Activated naive CD8-positive, alpha-beta T cell treated with anti-CD3 and anti-CD28 coated beads, Interleukin-2, amount 50 U/mL, for 24 hours (primary cell): ENCODE results near the gene ANXA2.
A peak's percentile ranks its signal among the peaks of the same experiment; 100 is the strongest.
"Not testable (repeated sequence)": the region's sequence is repeated elsewhere in the genome, so short reads cannot be mapped to it uniquely, and the experiment has no call there.

Experiments used
- ATAC-seq: fragments of 150-1000 bp; cut with Tn5 transposase; one replicate; pipeline ENCODE4 v1.10.0; 2021
- DNase-seq: peaks from one replicate; pipeline ENCODE4 v3.0.0; 2021
- H3K27ac Mint-ChIP-seq: one replicate; pipeline ENCODE4 v1.8.0; 2021; ENCODE audit warnings: mild to moderate bottlenecking, mixed read lengths
- H3K27me3 Mint-ChIP-seq: one replicate; pipeline ENCODE4 v1.8.0; 2021; ENCODE audit warnings: mixed read lengths
- H3K36me3 Mint-ChIP-seq: one replicate; pipeline ENCODE4 v1.8.0; 2021; ENCODE audit warnings: low read depth, mixed read lengths
- H3K4me1 Mint-ChIP-seq: one replicate; pipeline ENCODE4 v1.8.0; 2021; ENCODE audit warnings: mixed read lengths
- H3K4me3 Mint-ChIP-seq: one replicate; pipeline ENCODE4 v1.8.0; 2021; ENCODE audit warnings: mild to moderate bottlenecking, moderate library complexity, mixed read lengths
- H3K9me3 Mint-ChIP-seq: one replicate; pipeline ENCODE4 v1.8.0; 2021; ENCODE audit warnings: mixed read lengths

The ANXA2 gene

DNA sequence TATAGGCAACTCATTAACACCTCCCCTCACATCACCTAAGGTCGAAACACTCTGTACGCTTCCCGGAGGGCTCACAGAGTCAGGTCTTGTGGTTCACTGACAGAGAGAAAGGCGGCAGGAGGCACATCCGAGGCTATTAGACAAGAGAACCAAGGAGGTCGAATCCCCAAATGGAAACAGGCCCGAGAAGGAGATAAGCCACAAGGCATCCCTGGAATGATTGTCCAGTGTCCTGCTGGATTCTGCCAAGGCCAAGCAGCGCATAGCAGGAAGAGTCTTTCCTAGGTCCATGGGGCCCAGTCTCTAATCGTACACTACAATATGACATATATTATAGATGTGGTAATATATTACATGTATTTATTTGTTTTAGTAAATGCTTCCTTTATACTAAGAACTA, 58.5 kb downstream of the ANXA2 start:
- Mint-ChIP-seq H3K27ac (no peak overlapping the region), H3K4me3 (no peak overlapping the region), H3K4me1 (no peaks in the 10 kb centered on the region), H3K36me3 (no peaks in the 10 kb centered on the region), H3K9me3 (no peaks in the 10 kb centered on the region), H3K27me3 (peaks cover 3% of the 10 kb centered on the region)
- ATAC-seq (no peak), DNase-seq (no peak)

DNA sequence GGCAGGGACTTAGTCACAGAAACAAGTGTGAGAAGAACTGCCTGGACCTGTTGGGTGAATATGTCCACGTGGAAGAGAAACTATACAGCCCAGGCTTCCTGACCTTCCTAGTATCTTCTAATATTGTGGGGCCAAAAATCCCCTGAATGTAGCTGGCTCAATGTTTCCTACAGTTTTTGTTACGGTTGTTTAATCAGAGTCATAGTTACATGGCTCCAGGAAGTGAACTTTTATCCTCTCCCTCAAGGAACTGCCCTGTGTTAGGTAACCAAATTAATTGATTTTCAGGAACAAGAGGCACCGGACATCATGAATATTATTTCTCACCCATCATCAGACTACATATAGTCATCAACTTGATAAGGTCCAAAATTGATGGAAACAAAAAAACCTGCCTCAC, 59.0 kb downstream of the ANXA2 start:
- no peaks in the 10 kb centered on the region for H3K9me3 Mint-ChIP-seq
- no peak overlapping the region for H3K27ac Mint-ChIP-seq
- H3K4me3 Mint-ChIP-seq, result no peak overlapping the region
- DNase-seq (no peak), ATAC-seq (no peak)
- H3K27me3 Mint-ChIP-seq, result peaks cover 3% of the 10 kb centered on the region
- H3K4me1 Mint-ChIP-seq, result no peaks in the 10 kb centered on the region
- H3K36me3 Mint-ChIP-seq, result no peaks in the 10 kb centered on the region

DNA sequence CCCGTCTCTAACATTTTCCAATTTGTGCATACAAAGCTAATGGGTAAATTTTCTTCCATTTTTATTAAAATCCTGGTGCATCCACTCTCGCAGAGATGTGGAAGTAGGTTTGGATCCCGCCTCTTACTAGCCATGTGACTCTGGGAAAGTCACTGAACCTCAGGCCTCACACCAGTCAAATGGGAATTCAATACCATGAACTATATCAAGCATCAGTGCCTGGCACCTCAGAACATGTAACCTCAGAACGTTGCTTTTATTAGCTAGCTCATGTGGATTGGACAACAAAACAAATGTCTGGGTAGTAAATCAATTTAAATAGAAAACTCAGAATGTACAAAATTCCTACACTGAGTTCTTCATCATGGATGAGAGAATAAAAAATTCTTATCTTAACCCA, 60.7 kb downstream of the ANXA2 start:
- peaks cover 13% of the 10 kb centered on the region for H3K27me3 Mint-ChIP-seq
- H3K4me3 Mint-ChIP-seq, result no peak overlapping the region
- ATAC-seq (no peak), DNase-seq (no peak)
- H3K27ac Mint-ChIP-seq, result no peak overlapping the region
- H3K9me3 Mint-ChIP-seq, result no peaks in the 10 kb centered on the region
- H3K4me1 Mint-ChIP-seq, result no peaks in the 10 kb centered on the region
- H3K36me3 Mint-ChIP-seq, result no peaks in the 10 kb centered on the region

DNA sequence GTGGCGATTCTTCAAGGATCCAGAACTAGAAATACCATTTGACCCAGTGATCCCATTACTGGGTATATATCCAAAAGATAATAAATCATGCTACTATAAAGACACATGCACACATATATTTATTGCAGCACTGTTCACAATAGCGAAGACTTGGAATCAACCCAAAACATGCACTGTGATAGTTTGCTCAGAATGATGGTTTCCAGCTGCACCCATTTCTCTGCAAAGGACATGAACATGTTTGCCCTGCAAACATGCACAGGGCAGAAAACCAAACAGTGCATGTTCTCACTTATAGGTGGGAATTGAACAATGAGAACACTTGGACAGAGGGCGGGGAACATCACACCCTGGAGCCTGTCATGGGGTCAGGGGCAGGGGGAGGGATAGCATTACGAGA, 62.5 kb downstream of the ANXA2 start:
- not testable (repeated sequence) for H3K4me1 Mint-ChIP-seq, H3K4me3 Mint-ChIP-seq, H3K36me3 Mint-ChIP-seq, DNase-seq, H3K9me3 Mint-ChIP-seq, ATAC-seq, H3K27ac Mint-ChIP-seq
- H3K27me3 Mint-ChIP-seq, result peaks cover 15% of the 10 kb centered on the region

DNA sequence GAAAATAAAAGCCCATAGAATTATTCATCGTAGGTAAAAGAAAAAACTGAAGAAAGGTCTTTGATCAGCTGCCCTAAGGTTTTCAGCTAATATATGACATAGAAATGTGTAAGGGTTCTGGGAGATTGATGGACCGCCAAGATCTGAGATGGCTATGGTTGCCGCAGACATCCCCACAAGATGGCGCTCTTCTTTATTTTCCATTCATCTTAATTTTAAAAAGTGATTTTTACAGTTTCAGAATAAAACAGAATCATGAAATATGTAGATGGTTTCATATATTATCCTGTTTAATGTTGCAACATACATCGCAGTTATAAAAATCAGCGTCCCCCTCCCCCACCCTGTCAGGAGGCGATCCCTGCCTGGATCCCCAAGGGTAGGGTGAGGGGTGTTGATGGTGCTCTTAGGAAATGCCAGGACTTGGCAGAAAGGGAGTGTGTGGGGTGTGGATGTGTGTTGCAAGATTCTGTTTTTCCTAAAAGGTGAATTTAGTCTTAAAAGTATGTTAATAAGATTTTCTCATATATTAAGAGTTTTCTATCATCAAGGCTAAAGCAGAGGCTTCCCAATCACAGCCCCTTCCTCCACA, 68.8 kb downstream of the ANXA2 start:
- Mint-ChIP-seq H3K27ac (no peak overlapping the region), H3K9me3 (no peaks in the 10 kb centered on the region), H3K4me1 (no peaks in the 10 kb centered on the region), H3K4me3 (no peak overlapping the region), H3K36me3 (no peaks in the 10 kb centered on the region), H3K27me3 (peaks cover 45% of the 10 kb centered on the region)
- ATAC-seq (no peak), DNase-seq (peak; percentile 33)

DNA sequence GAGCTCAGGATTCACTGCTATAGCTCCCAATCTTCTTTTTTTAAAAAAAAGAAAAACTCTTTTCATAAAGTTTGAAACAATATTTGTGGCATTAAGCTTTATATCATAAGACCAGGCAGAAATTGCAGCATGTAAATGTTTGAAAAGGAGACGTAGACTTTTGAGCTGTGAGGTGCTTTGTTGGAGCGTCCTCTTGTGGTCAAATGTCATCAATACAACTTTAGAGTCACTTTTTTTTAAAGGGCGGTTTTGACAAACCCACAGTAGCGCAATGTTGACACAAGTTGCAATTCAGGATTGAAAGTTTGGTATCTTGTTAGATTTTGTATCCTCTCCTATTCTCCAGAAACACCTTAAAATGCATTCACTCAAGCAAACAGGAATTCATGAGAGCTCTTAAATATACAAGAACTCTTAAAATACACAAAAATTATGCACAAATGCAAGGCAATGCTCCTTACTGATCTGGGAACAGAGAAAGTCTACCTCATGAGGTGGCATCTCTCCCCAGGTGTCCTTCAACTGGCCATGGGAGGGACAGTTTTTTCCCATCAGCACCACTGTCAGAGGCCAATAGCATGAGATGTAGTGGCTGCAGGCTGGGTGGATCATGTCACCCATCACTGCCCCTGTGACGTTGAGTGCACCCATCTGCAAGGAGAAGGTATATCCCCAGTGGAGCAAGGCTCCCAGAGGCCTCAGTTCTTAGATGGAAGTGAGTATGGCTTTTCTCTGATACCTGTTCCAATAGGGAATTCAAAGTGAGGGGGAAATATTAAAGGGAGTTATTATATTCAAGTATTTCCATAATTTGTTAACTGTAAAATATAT, 70.7 kb downstream of the ANXA2 start:
- H3K4me1 Mint-ChIP-seq, result no peaks in the 10 kb centered on the region
- no peaks in the 10 kb centered on the region for H3K36me3 Mint-ChIP-seq
- ATAC-seq (no peak), DNase-seq (peak; percentile 17)
- no peaks in the 10 kb centered on the region for H3K9me3 Mint-ChIP-seq
- no peak overlapping the region for H3K27ac Mint-ChIP-seq
- H3K4me3 Mint-ChIP-seq, result no peak overlapping the region
- H3K27me3 Mint-ChIP-seq, result peaks cover 38% of the 10 kb centered on the region

DNA sequence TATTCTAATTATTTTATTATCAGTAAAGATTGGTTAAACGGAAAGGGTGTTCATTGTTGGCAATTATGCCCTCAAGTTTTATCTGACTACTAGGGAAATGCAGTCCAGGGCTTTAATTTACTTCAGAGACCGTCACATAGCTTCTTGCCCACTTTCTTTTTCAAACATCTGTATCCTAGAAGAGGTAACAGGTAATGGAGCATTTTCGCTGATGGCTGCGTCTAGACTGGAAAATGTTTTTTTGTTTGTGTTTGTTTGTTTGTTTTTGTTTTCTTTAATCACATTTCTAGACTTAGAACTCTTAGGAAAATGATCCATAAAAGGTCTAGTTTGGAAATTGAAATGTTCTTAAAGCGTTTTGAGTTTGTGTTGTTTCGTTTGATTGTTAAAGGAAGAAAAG, 71.4 kb downstream of the ANXA2 start:
- Mint-ChIP-seq H3K9me3 (no peaks in the 10 kb centered on the region), H3K27me3 (peaks cover 39% of the 10 kb centered on the region), H3K36me3 (no peaks in the 10 kb centered on the region), H3K4me1 (no peaks in the 10 kb centered on the region), H3K4me3 (no peak overlapping the region), H3K27ac (no peak overlapping the region)
- ATAC-seq, result no peak
- DNase-seq, result no peak

DNA sequence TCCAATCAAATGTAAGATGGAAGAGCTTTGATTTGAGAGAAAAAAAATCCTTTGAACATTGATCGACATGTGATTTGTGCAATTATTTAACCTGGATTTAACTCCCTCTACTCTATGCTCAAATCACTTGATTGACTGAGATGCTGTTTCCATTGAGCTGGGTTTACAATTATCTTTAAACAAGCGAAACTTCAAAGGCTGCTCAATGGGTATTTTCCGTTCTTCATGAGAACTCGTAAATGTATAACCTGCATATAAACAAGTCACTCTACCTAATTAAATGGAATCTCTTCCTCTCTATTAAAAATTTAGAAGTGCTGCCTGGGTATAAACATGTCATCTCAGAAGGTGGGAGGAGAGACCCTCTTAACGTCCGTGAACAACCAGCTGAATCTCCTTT, 71.9 kb downstream of the ANXA2 start:
- H3K27ac Mint-ChIP-seq, result no peak overlapping the region
- H3K4me3 Mint-ChIP-seq, result no peak overlapping the region
- H3K4me1 Mint-ChIP-seq, result no peaks in the 10 kb centered on the region
- ATAC-seq (no peak), DNase-seq (no peak)
- H3K27me3 Mint-ChIP-seq, result peaks cover 37% of the 10 kb centered on the region
- H3K36me3 Mint-ChIP-seq, result no peaks in the 10 kb centered on the region
- no peaks in the 10 kb centered on the region for H3K9me3 Mint-ChIP-seq

DNA sequence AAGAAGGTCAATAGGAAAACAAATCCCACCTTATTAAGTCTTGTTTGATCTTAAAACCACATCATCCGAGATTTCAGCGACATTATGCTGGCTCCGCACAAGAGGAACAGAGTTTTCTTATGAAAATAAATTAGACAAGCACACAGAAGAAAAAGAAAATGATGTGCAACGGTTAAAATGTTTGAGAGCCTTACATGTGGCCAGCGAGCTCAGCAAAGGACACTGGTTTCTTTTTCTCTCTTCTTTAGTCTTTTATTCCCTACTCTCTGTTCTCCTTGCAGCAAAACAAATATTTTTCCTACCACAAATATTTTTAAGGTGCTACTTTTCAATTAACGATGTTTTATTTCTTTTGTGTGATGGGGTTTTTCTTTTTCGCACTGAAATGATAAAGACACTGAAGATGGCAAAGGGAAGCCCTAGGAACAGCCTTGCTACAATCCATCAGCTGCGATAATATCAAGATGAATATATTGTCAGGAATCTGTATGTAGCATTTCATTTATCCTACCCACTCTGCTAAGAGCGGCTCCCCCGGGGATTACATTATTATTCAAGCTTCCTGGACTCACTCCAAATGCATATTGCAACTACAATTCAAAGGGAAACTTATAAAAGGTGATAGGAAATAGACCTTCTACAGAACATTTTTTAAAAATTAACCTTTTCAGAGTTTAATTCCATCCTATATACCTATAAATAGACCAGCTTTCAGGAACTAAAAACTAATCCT, 72.9 kb downstream of the ANXA2 start:
- ATAC-seq (no peak), DNase-seq (no peak)
- Mint-ChIP-seq H3K4me1 (no peaks in the 10 kb centered on the region), H3K27me3 (peaks cover 35% of the 10 kb centered on the region), H3K9me3 (no peaks in the 10 kb centered on the region), H3K4me3 (no peak overlapping the region), H3K27ac (no peak overlapping the region), H3K36me3 (no peaks in the 10 kb centered on the region)

DNA sequence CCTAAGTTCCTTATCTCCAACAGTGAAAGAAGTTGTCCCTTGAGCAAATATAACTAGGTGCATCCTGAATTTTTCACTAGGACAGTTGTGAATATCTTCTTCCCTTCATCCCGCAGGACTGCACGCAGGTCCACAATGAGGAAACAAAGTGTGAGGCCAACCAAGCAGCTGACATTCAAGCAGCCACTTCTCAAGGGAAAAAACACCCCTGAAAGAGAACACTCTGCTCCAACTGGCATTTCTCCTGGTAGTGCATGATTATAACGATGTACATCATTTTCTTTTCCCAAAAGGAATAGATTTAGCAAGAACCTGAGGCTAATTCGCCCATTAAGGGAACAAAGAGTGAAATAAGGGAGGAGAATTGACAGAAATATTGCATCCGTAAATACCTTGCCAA, 74.5 kb downstream of the ANXA2 start:
- ATAC-seq (no peak), DNase-seq (no peak)
- Mint-ChIP-seq H3K9me3 (no peaks in the 10 kb centered on the region), H3K27ac (no peak overlapping the region), H3K36me3 (no peaks in the 10 kb centered on the region), H3K4me3 (no peak overlapping the region), H3K27me3 (peaks cover 26% of the 10 kb centered on the region), H3K4me1 (no peaks in the 10 kb centered on the region)

DNA sequence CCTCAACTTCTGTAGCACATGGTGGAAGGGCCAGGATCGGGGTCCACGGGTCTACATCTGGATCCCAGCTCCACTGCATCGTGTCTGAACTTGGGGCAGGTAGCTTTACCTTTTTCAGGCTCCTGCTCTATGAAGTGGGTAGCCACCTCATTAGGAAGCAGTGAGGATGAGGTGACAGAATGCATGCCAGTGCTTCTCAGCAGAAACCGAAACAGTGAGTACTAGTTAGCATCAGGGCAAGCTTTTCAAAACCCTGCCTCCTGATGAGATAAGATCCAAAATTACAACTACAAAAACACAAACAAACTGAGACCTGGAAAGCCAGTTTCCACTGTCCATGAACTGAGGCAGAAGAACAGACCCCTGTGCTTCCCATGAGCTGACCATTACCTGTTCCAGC, 77.4 kb downstream of the ANXA2 start:
- peaks cover 2% of the 10 kb centered on the region for H3K4me1 Mint-ChIP-seq
- H3K4me3 Mint-ChIP-seq, result no peak overlapping the region
- no peak overlapping the region for H3K27ac Mint-ChIP-seq
- DNase-seq, result no peak
- H3K36me3 Mint-ChIP-seq, result no peaks in the 10 kb centered on the region
- peaks cover 11% of the 10 kb centered on the region for H3K9me3 Mint-ChIP-seq
- ATAC-seq, result no peak
- H3K27me3 Mint-ChIP-seq, result peaks cover 8% of the 10 kb centered on the region

DNA sequence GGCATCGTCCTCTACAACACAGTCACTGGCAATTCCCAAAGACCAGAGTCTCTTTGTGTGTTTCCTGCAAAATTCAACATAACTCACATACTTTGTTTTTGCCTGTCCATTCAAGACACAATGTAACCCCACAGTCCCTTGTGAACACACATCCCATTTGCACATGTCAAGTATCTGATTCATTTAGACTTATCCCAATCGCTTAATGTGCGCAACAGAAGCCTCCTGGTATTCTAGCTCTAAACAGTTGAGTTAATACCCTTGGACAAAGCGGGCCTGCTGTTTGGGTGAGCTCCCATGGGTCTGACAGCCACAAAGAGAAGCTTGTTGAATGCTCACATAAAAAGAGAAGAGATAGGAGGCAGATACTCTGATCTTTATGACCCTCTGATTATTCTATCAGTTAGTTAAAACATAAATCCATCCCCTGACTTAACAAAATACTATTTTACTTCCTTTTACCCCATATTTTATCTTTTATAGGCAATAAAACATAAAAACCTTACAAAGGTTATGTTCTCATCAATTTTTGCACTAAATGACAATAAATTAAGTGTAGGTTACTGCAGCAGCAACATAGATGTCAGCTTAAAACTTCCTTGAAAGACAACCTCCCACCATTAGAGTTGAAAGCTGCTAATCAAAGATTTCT, 79.4 kb downstream of the ANXA2 start:
- Mint-ChIP-seq H3K36me3 (no peaks in the 10 kb centered on the region), H3K27me3 (peaks cover 11% of the 10 kb centered on the region)
- no peak for ATAC-seq

DNA sequence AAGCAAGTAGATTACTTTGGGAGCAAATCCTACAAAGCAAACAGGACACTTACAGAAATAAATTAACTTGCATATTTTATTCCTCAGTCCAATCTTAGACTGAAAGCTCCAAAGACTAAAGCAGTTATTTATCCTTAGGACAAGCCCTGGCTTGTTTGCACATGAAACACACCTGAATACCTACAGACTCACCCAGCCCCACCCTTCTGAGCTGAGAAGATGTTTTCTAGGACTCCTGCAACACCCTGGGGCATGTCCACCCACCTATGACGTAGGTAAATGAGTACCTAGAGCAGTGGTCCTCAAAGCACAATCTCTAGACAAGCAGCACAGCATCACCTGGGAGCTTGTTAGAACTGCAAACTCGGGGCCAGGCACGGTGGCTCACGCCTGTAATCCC, 80.8 kb downstream of the ANXA2 start:
- no peak for DNase-seq
- H3K4me3 Mint-ChIP-seq, result no peak overlapping the region
- peaks cover 13% of the 10 kb centered on the region for H3K9me3 Mint-ChIP-seq
- ATAC-seq, result no peak
- H3K36me3 Mint-ChIP-seq, result no peaks in the 10 kb centered on the region
- peaks cover 2% of the 10 kb centered on the region for H3K4me1 Mint-ChIP-seq
- H3K27me3 Mint-ChIP-seq, result peaks cover 9% of the 10 kb centered on the region
- H3K27ac Mint-ChIP-seq, result no peak overlapping the region

More for the DNA sequence above, 79.4 kb downstream of the ANXA2 start:
- H3K27ac Mint-ChIP-seq, result no peak overlapping the region
- H3K9me3 Mint-ChIP-seq, result peaks cover 13% of the 10 kb centered on the region
- no peak for DNase-seq
- peaks cover 2% of the 10 kb centered on the region for H3K4me1 Mint-ChIP-seq
- no peak overlapping the region for H3K4me3 Mint-ChIP-seq

DNA sequence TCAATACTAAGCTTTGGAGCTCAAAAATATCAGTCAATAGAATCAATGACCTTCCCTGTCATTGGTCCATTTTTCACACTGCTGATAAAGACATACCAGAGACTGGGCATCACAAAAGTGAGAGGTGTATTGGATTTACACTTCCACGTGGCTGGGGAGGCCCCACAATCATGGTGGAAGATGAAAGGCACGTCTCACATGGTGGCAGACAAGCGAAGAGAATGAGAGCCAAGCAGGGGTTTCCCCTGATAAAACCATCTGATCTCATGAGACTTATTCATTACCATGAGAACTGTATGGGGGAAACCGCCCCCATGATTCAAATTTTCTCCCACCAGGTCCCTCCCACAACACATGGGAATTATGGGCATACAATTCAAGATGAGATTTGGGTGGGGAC, 81.9 kb downstream of the ANXA2 start:
- peaks cover 2% of the 10 kb centered on the region for H3K4me1 Mint-ChIP-seq
- peaks cover 10% of the 10 kb centered on the region for H3K27me3 Mint-ChIP-seq
- DNase-seq (peak; percentile 8), ATAC-seq (no peak)
- no peak overlapping the region for H3K4me3 Mint-ChIP-seq
- no peak overlapping the region for H3K27ac Mint-ChIP-seq
- H3K9me3 Mint-ChIP-seq, result peaks cover 13% of the 10 kb centered on the region
- no peaks in the 10 kb centered on the region for H3K36me3 Mint-ChIP-seq

DNA sequence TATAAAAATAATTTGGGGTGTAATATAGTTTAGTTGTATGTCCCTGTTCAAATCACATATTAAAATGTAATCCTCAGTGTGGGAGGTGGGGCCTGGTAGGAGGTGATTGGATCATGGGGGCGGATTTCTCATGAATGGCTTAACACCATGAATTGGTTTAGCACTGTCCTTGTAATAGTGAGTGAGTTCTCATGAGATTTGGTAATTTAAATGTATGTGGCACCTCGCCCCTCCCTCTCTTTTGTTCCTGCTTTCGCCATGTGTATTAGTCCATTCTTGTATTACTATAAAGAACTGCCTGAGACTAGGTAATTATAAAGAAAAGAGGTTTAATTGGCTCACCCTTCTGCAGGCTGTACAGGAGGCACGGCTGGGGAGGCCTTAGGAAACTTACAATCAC, 83.9 kb downstream of the ANXA2 start:
- peaks cover 16% of the 10 kb centered on the region for H3K27me3 Mint-ChIP-seq
- peaks cover 13% of the 10 kb centered on the region for H3K9me3 Mint-ChIP-seq
- ATAC-seq (no peak), DNase-seq (no peak)
- H3K27ac Mint-ChIP-seq, result no peak overlapping the region
- no peak overlapping the region for H3K4me3 Mint-ChIP-seq
- no peaks in the 10 kb centered on the region for H3K36me3 Mint-ChIP-seq
- peaks cover 2% of the 10 kb centered on the region for H3K4me1 Mint-ChIP-seq
